B cell (primary cell): ENCODE results near the gene SRBD1. TPM values are rescaled to one million over a fixed set of nuclear protein-coding genes. Genes with fewer than 3 reads are reported as not detected.

Source experiments
- ATAC-seq: fragments of 200-7000 bp; cut with Tn5 transposase; one replicate; pipeline ENCODE4 v1.10.0; 2021; ENCODE audit warnings: low read depth, mild to moderate bottlenecking, moderate number of reproducible peaks, moderate library complexity
- CTCF ChIA-PET: fragments of 350-600 bp; sonication (Branson Sonifier 250); formaldehyde crosslinking; loops from one replicate; lab custom pipeline; 2021; ENCODE audit warnings: antibody characterized with exemption, inconsistent platforms; lab: Charles Lee
- POLR2A ChIA-PET: fragments of 350-600 bp; sonication (Branson Sonifier 250); formaldehyde crosslinking; loops from one replicate; lab custom pipeline; 2021; ENCODE audit warnings: antibody characterized with exemption; lab: Charles Lee
- DNase-seq: peaks from one replicate; pipeline ENCODE4 v3.0.0; 2013
- H2AFZ ChIP-seq: 2 replicates; pipeline ENCODE4 v1.6.1; 2012; ENCODE audit warnings: mild to moderate bottlenecking, low read depth, low read length; ENCODE audit not compliant: insufficient read depth, poor library complexity, severe bottlenecking
- H3K27ac ChIP-seq, 2 donors: 1 replicate in 1 of 2; 2 replicates in 1 of 2; pipeline ENCODE4 v1.5.1; 2012 to 2013; ENCODE audit warnings: low read length in 2 of 2, mild to moderate bottlenecking in 2 of 2, moderate library complexity in 1 of 2
- H3K27me3 ChIP-seq, 4 experiments: fragments of 200-600 bp in 1 of 4; sonication (generic) in 1 of 4; replicated peaks in 1 of 4; 1 replicate in 2 of 4; 2 replicates in 2 of 4; pipeline versions ENCODE4 v1.6.1 to v1.7.0; 2013 to 2016; ENCODE audit warnings: low read length in 3 of 4, mild to moderate bottlenecking in 2 of 4, mixed read lengths in 1 of 4, moderate library complexity in 1 of 4; ENCODE audit not compliant: insufficient read depth in 4 of 4, control insufficient read depth in 3 of 4; ENCODE audit errors: control extremely low read depth in 1 of 4
- H3K36me3 ChIP-seq, 2 experiments: replicated peaks in 1 of 2; 1 replicate in 1 of 2; 2 replicates in 1 of 2; pipeline versions ENCODE4 v1.6.1 to v1.7.1; 2013; ENCODE audit warnings: low read length in 1 of 2; ENCODE audit not compliant: insufficient read depth in 2 of 2, control insufficient read depth in 1 of 2; ENCODE audit errors: control extremely low read depth in 1 of 2, extremely low read depth in 1 of 2
- H3K4me1 ChIP-seq, 2 donors: fragments of 200-600 bp in 1 of 2; sonication (generic) in 1 of 2; 1 replicate in 1 of 2; 2 replicates in 1 of 2; pipeline versions ENCODE4 v1.5.1 to v1.6.1; 2013 to 2017; ENCODE audit warnings: low read length in 2 of 2; ENCODE audit not compliant: control insufficient read depth in 2 of 2, insufficient read depth in 2 of 2
- H3K4me2 ChIP-seq: replicated peaks from 2 replicates; pipeline ENCODE3; 2012; ENCODE audit warnings: mild to moderate bottlenecking, low read depth, low read length; ENCODE audit not compliant: poor library complexity, severe bottlenecking
- H3K4me3 ChIP-seq, 5 experiments: fragments of 200-600 bp in 1 of 5; sonication (generic) in 1 of 5; 1 replicate in 3 of 5; 2 replicates in 2 of 5; pipeline versions ENCODE4 v1.5.1 to v1.7.0; 2011 to 2016; ENCODE audit warnings: low read length in 4 of 5, mild to moderate bottlenecking in 4 of 5, low read depth in 2 of 5, control low read depth in 1 of 5, moderate library complexity in 1 of 5; ENCODE audit not compliant: insufficient read depth in 1 of 5; ENCODE audit errors: control extremely low read depth in 1 of 5, extremely low read depth in 1 of 5
- H3K79me2 ChIP-seq: fragments of 200-600 bp; sonication (generic); one replicate; pipeline ENCODE4 v1.6.0; 2016; ENCODE audit warnings: low read length; ENCODE audit not compliant: control insufficient read depth, insufficient read depth
- H3K9ac ChIP-seq: fragments of 200-600 bp; sonication (generic); 2 replicates; pipeline ENCODE4 v1.6.1; 2017; ENCODE audit warnings: mild to moderate bottlenecking, low read length, moderate library complexity
- H3K9me3 ChIP-seq, 3 donors: one replicate each; pipeline versions ENCODE4 v1.6.1 to v1.7.1; 2013; ENCODE audit warnings: low read length in 2 of 3; ENCODE audit not compliant: control insufficient read depth in 2 of 3, insufficient read depth in 1 of 3; ENCODE audit errors: control extremely low read depth in 1 of 3
- H4K20me1 ChIP-seq: 2 replicates; pipeline ENCODE4 v1.6.0; 2012; ENCODE audit warnings: mild to moderate bottlenecking, low read length; ENCODE audit not compliant: insufficient read depth, control insufficient read depth, poor library complexity, severe bottlenecking
- H3K27ac Mint-ChIP-seq: one replicate; pipeline ENCODE4 v1.8.0; 2021; ENCODE audit warnings: mixed read lengths
- H3K27me3 Mint-ChIP-seq: one replicate; pipeline ENCODE4 v1.8.0; 2021; ENCODE audit warnings: mixed read lengths
- H3K4me1 Mint-ChIP-seq: one replicate; pipeline ENCODE4 v1.8.0; 2021; ENCODE audit warnings: mixed read lengths
- H3K4me3 Mint-ChIP-seq: one replicate; pipeline ENCODE4 v1.8.0; 2021; ENCODE audit warnings: mixed read lengths
- H3K9me3 Mint-ChIP-seq: one replicate; pipeline ENCODE4 v1.8.0; 2022; ENCODE audit warnings: mixed read lengths; ENCODE audit not compliant: insufficient read depth
- EZH2 ChIP-seq: IDR thresholded peaks from 2 replicates; pipeline ENCODE4 v1.6.1; 2012; ENCODE audit warnings: borderline replicate concordance, low read depth, mild to moderate bottlenecking, moderate library complexity, low read length; ENCODE audit not compliant: insufficient read depth, poor library complexity, severe bottlenecking
- WGBS: methylation state at CpG from one replicate; pipeline ENCODE4 v1.1.5; 2013; ENCODE audit warnings: missing lambda C conversion rate; ENCODE audit not compliant: insufficient coverage; 5-methylcytosine and 5-hydroxymethylcytosine counted together
- intact Hi-C: fragments of 100-400 bp; cut with micrococcal nuclease; formaldehyde crosslinking; loops from one replicate; pipeline ENCODE4 v1.10.0; 2022
- polyA plus RNA-seq: library from polyadenylated mRNA; depleted of rRNA; stranded (reverse); fragments of >200 nt; gene quantifications from 2 replicates; pipeline ENCODE4 v1.2.3, GENCODE V29; 2012
- total RNA-seq, 2 donors: library from RNA; stranded (reverse); fragments of 120-200 nt in 1 of 2; gene quantifications; 1 replicate in 1 of 2; 2 replicates in 1 of 2; pipeline versions ENCODE4 v1.2.3 to v1.2.4, GENCODE V29; 2013 to 2022
- TF ChIP-seq, protein P1 (sequence below): fragments of 200-600 bp; IDR thresholded peaks from one replicate; pipeline ENCODE4 v1.8.0; 2022; ENCODE audit warnings: antibody characterized with exemption, mild to moderate bottlenecking

SRBD1 gene
- total and polyA plus RNA-seq, 2 donors (not counting 1 experiment from before 2014, with no cell fraction given), result 6.2 to 27.1 TPM

DNA sequence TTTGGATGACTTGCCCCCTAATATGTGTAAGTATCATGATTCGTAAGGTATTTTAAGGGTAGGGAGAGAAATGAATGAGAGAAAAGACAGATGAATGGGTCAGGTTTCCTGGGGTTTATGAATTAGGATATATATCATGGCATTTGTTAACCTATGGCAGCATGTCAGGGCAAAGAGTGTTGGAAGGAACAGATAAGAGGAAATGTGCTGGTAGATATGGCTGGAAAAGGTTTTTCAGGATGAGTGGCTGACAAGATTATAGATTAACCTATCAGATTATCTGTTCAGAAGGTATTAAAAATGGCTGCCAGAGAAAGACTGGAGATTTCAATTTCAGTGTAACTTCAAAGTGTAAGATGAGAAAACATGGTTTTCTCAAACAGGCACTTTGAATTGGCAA is 67.8 kb downstream of the SRBD1 start:
- ChIA-PET POLR2A (no interaction called here), CTCF (interaction anchor here (1.3 kb wide), 1 partner anchor 12 kb away, joined by 3 read pairs; no protein-coding TSS in a partner anchor)
- H2AFZ ChIP-seq, result no peak overlapping the region
- peaks cover 0 to 19% (median 18%) of the 10 kb centered on the region in 3 donors for H3K9me3 ChIP-seq
- no peaks in the 10 kb centered on the region for H3K27me3 ChIP-seq
- no peaks in the 10 kb centered on the region for H3K27me3 Mint-ChIP-seq
- H3K27ac Mint-ChIP-seq, result no peak overlapping the region
- intact Hi-C loops, result no loop called here
- DNase-seq (no peak), ATAC-seq (no peak)
- H3K27ac ChIP-seq, result no peak overlapping the region
- H3K36me3 ChIP-seq, result peaks cover 5 to 57% of the 10 kb centered on the region in 2 experiments
- no peak for TF ChIP-seq EZH2
- TF ChIP-seq, protein P1, sequence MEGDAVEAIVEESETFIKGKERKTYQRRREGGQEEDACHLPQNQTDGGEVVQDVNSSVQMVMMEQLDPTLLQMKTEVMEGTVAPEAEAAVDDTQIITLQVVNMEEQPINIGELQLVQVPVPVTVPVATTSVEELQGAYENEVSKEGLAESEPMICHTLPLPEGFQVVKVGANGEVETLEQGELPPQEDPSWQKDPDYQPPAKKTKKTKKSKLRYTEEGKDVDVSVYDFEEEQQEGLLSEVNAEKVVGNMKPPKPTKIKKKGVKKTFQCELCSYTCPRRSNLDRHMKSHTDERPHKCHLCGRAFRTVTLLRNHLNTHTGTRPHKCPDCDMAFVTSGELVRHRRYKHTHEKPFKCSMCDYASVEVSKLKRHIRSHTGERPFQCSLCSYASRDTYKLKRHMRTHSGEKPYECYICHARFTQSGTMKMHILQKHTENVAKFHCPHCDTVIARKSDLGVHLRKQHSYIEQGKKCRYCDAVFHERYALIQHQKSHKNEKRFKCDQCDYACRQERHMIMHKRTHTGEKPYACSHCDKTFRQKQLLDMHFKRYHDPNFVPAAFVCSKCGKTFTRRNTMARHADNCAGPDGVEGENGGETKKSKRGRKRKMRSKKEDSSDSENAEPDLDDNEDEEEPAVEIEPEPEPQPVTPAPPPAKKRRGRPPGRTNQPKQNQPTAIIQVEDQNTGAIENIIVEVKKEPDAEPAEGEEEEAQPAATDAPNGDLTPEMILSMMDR, result no peak
- H3K9ac ChIP-seq, result no peak overlapping the region
- H3K79me2 ChIP-seq, result no peaks in the 10 kb centered on the region
- no peak overlapping the region for H3K4me2 ChIP-seq
- no peak overlapping the region for H3K4me3 Mint-ChIP-seq
- 100% methylated on average over 1 of the region's 1 CpG for WGBS
- H4K20me1 ChIP-seq, result no peaks in the 10 kb centered on the region
- no peaks in the 10 kb centered on the region for H3K4me1 Mint-ChIP-seq
- no peak overlapping the region for H3K4me3 ChIP-seq
- H3K4me1 ChIP-seq, result no peaks in the 10 kb centered on the region
- H3K9me3 Mint-ChIP-seq, result peaks cover 3% of the 10 kb centered on the region

DNA sequence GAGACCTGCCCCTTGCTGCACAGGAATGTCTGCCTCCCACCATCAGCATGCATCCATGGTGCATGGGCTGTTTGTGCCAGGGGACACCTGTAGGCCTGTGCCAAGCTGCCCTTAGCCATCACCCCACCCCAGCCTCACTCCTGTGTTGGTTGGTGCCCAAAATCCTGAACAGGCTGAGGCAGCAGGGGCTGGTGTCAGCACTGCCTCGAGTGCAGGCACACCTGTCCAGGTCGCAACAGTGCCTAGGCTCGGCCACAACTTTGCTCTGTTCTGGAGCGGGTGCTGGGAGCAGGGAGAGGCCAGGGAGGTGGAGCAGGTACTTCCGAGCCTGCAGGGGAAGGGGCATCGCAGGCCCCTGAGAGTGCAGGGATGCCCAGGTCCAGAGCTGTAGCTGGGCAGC is 69.1 kb downstream of the SRBD1 start:
- DNase-seq (no peak), ATAC-seq (no peak)
- WGBS, result 98% methylated on average over 6 of the region's 6 CpGs
- ChIA-PET POLR2A (no interaction called here), CTCF (no interaction called here)
- no peak overlapping the region for H3K9ac ChIP-seq
- H2AFZ ChIP-seq, result no peak overlapping the region
- H3K4me2 ChIP-seq, result no peak overlapping the region
- H3K4me1 ChIP-seq, result no peaks in the 10 kb centered on the region
- no peak overlapping the region for H3K4me3 Mint-ChIP-seq
- TF ChIP-seq, protein P1, result no peak
- TF ChIP-seq EZH2, result no peak
- peaks cover 3% of the 10 kb centered on the region for H3K9me3 Mint-ChIP-seq
- peaks cover 5 to 52% of the 10 kb centered on the region in 2 experiments for H3K36me3 ChIP-seq
- no peaks in the 10 kb centered on the region for H3K27me3 Mint-ChIP-seq
- no peak overlapping the region for H3K4me3 ChIP-seq
- no peak overlapping the region for H3K27ac Mint-ChIP-seq
- H3K27me3 ChIP-seq, result no peaks in the 10 kb centered on the region
- H3K79me2 ChIP-seq, result no peaks in the 10 kb centered on the region
- no peaks in the 10 kb centered on the region for H4K20me1 ChIP-seq
- peaks cover 0 to 19% (median 18%) of the 10 kb centered on the region in 3 donors for H3K9me3 ChIP-seq
- H3K27ac ChIP-seq, result no peak overlapping the region
- no peaks in the 10 kb centered on the region for H3K4me1 Mint-ChIP-seq
- intact Hi-C loops, result no loop called here
